DOHH2 (cell line): ENCODE measurements around the gene ESRRG.

Source experiments
- EZH2phosphoT487 ChIP-seq: fragments of 200-600 bp; sonication (generic); IDR thresholded peaks from 2 replicates; pipeline ENCODE4 v1.6.1; 2017; ENCODE audit warnings: borderline replicate concordance, mild to moderate bottlenecking, antibody characterized with exemption, low read length, moderate library complexity, mixed read lengths
- TF ChIP-seq, protein P1 (sequence below): fragments of 200-600 bp; sonication (generic); IDR thresholded peaks from one replicate; pipeline ENCODE4 v1.5.1; 2014; ENCODE audit warnings: antibody characterized with exemption, mild to moderate bottlenecking, low read depth, low read length; ENCODE audit not compliant: poor library complexity, severe bottlenecking

DNA sequence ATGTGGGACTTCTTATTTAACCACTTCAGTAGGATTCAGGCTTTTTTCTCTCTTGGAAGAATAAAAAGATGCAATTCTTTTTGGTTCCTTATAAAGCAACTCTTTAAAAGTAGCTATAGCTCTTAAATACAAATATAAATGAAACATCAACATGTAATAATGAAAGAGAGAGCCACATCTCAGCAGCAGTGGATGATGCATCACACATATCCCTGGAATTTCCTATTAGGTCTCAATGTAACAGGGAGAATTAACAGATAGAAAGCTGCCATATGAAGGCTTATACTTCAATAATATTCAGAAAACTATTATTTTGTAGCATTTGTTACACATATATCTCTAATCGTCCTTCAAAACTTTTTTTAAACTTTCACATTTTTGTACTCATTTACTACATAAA is 181.0 kb downstream of the ESRRG start:
- TF ChIP-seq, protein P1, sequence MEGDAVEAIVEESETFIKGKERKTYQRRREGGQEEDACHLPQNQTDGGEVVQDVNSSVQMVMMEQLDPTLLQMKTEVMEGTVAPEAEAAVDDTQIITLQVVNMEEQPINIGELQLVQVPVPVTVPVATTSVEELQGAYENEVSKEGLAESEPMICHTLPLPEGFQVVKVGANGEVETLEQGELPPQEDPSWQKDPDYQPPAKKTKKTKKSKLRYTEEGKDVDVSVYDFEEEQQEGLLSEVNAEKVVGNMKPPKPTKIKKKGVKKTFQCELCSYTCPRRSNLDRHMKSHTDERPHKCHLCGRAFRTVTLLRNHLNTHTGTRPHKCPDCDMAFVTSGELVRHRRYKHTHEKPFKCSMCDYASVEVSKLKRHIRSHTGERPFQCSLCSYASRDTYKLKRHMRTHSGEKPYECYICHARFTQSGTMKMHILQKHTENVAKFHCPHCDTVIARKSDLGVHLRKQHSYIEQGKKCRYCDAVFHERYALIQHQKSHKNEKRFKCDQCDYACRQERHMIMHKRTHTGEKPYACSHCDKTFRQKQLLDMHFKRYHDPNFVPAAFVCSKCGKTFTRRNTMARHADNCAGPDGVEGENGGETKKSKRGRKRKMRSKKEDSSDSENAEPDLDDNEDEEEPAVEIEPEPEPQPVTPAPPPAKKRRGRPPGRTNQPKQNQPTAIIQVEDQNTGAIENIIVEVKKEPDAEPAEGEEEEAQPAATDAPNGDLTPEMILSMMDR = no peak
- TF ChIP-seq EZH2phosphoT487 = no peak
